Vagina (tissue), 2 donors: ENCODE measurements around the gene CFAP161. TPM values are rescaled to one million over a fixed set of nuclear protein-coding genes. Genes with fewer than 3 reads are reported as not detected.

Experiments used
- DNase-seq, 2 donors: peaks; one replicate each; pipeline ENCODE4 v3.0.0-alpha.2; 2017; ENCODE audit errors: extremely low spot score in 2 of 2
- H3K27ac ChIP-seq: fragments of 200-600 bp; sonication (generic); one replicate; pipeline ENCODE4 v1.5.1; 2019
- H3K27me3 ChIP-seq: fragments of 200-600 bp; sonication (generic); one replicate; pipeline ENCODE4 v1.5.1; 2019
- H3K36me3 ChIP-seq, 2 donors: fragments of 200-600 bp; sonication (generic); one replicate each; pipeline ENCODE4 v1.5.1; 2017 to 2019
- H3K4me1 ChIP-seq: fragments of 200-600 bp; sonication (generic); one replicate; pipeline ENCODE4 v1.5.1; 2019
- H3K4me3 ChIP-seq, 2 donors: fragments of 200-600 bp; sonication (generic); 1 replicate in 1 of 2; 2 replicates in 1 of 2; pipeline ENCODE4 v1.5.1; 2016 to 2019
- H3K9me3 ChIP-seq: fragments of 200-600 bp; sonication (generic); one replicate; pipeline ENCODE4 v1.5.1; 2019
- CTCF ChIP-seq, 3 experiments: fragments of 450-650 bp in 2 of 3; fragments of 200-600 bp in 1 of 3; sonication (generic) in 1 of 3; IDR thresholded peaks; one replicate each; pipeline ENCODE4 v1.5.1; 2017 to 2019; ENCODE audit warnings: antibody characterized with exemption in 3 of 3, mild to moderate bottlenecking in 2 of 3, moderate library complexity in 2 of 3
- POLR2A ChIP-seq, 2 donors: fragments of 450-650 bp; IDR thresholded peaks; one replicate each; pipeline ENCODE4 v1.6.1; 2017; ENCODE audit warnings: antibody characterized with exemption in 2 of 2, mild to moderate bottlenecking in 2 of 2, moderate library complexity in 2 of 2
- POLR2AphosphoS5 ChIP-seq, 2 donors: sonication (generic); formaldehyde crosslinking; IDR thresholded peaks; one replicate each; pipeline ENCODE4 v1.9.0; 2017; ENCODE audit warnings: antibody characterized with exemption in 2 of 2, mild to moderate bottlenecking in 2 of 2, low read depth in 1 of 2; ENCODE audit not compliant: insufficient read depth in 1 of 2
- intact Hi-C: fragments of 100-400 bp; cut with DNase I; formaldehyde crosslinking; loops from one replicate; pipeline ENCODE4 v1.15.1; 2023
- total RNA-seq: library from RNA; depleted of rRNA; stranded (reverse); fragments of >200 nt; gene quantifications from one replicate; pipeline ENCODE4 v1.2.3, GENCODE V29; 2016

The CFAP161 gene
- total RNA-seq, 1 donor from 2014 or later: 8.6 TPM

DNA sequence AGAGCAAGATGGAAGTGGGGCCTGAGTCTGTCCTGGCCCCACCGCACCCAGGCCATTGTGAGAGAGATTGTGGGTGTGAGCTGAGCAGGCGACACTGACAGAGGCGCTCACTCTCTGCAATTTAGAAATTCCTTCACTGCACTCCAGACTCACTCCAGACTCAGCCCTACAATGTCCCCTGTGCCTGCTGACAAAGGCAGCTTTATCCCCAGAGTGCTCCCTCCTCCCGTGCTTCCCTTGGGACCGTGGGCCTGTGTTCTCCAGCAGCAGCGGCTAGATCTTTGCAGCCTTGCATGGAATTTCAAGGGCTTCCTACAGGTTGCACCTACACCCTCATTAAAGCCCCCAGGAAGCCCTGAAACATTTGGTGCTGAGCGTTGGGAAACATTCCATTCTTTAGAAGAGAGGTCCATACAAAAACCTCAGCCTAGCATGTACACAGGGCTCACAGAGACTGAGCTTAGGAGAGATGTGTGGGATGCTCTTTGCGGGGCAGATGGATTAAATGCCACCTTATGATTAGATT lies 61.3 kb downstream of the CFAP161 start:
- TF ChIP-seq POLR2A (IDR thresholded peaks at IDR 0.05): no peak
- TF ChIP-seq CTCF (IDR thresholded peaks at IDR 0.05): no peak
- no peak for TF ChIP-seq POLR2AphosphoS5 (IDR thresholded peaks at IDR 0.05; ENCODE audit: insufficient read depth in 1 of 2, low read depth in 1 of 2)
- intact Hi-C loops: no loop called here
- DNase-seq: no peak

DNA sequence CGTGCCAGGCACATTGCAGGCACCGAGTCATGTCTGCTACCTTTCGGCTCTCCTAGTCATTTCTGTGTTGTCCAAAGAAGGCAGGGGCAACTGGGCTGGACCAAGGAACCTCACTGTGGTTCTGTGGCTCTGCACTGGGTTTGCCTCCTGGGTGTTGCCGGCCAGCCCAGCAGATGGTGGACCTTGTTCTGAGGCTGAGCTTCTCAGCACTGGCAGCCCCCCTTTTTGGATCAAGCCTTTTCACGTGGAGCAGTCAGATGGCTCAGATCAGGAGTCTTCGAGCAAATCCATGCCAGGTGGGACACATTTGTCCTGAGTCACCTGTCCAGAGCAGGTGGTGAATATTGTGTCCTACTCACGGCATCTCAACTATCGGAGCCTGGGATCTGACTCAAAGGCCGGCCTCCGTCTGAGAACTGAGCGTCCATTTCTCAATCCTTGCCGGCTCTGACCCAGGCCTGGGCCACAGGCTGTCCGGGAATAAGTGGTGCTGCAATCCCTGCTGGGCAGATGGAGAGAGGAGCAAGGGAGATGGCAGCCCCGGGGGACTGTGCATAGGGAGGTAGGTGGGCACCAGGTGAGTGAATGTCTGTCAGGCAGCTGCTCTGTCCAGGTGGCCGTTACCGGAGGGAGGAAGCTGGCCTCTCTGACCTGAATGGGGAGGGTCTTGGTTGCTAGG lies 62.6 kb downstream of the CFAP161 start, which contains the start of gene IL16:
Gene IL16, plus strand, starts transcription at position 304 of the 679 bp plus-strand sequence. CDS start 28,521 bp downstream, outside the sequence.
- intact Hi-C loops: no loop called here
- TF ChIP-seq POLR2A (IDR thresholded peaks at IDR 0.05) (no peak), CTCF (IDR thresholded peaks at IDR 0.05) (no peak)
- Histone ChIP-seq H3K4me1 (peaks cover 4% of the 10 kb centered on the region), H3K9me3 (no peaks in the 10 kb centered on the region), H3K27me3 (no peaks in the 10 kb centered on the region), H3K27ac (no peak within 1 kb of the TSS), H3K4me3 (no peak within 1 kb of the TSS), H3K36me3 (no peaks in the 10 kb centered on the region)
- DNase-seq: no peak

More for the DNA sequence above, 61.3 kb downstream of the CFAP161 start:
- no peaks in the 10 kb centered on the region for H3K27me3 ChIP-seq
- H3K4me3 ChIP-seq: no peak overlapping the region
- peaks cover 10% of the 10 kb centered on the region for H3K4me1 ChIP-seq
- H3K36me3 ChIP-seq: no peaks in the 10 kb centered on the region
- H3K27ac ChIP-seq: no peak overlapping the region
- H3K9me3 ChIP-seq: no peaks in the 10 kb centered on the region

DNA sequence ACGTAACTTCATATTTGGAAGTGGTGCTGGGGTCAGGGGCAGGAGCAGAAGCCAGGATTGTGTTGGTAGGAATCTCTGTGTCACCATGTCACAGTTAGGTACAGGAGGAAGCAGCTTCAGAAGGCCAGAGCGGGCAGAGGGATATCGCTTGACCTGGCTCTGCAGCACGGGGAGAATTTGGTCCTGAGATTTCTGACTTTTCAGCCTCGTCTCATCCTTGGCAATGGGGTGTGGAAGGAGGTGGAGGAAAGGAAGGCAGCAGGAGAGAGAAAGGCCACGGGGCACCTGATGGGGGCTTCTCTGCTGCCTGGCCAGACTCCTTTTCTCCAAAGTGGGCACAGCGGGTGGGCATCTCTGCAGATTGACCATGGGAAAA lies 63.2 kb downstream of the CFAP161 start:
- TF ChIP-seq POLR2A (IDR thresholded peaks at IDR 0.05): no peak
- no peak for TF ChIP-seq POLR2AphosphoS5 (IDR thresholded peaks at IDR 0.05; ENCODE audit: insufficient read depth in 1 of 2, low read depth in 1 of 2)
- Histone ChIP-seq H3K36me3 (no peaks in the 10 kb centered on the region), H3K9me3 (no peaks in the 10 kb centered on the region), H3K4me1 (peaks cover 4% of the 10 kb centered on the region), H3K27me3 (no peaks in the 10 kb centered on the region), H3K4me3 (no peak overlapping the region), H3K27ac (no peak overlapping the region)
- no peak for DNase-seq
- intact Hi-C loops: no loop called here

DNA sequence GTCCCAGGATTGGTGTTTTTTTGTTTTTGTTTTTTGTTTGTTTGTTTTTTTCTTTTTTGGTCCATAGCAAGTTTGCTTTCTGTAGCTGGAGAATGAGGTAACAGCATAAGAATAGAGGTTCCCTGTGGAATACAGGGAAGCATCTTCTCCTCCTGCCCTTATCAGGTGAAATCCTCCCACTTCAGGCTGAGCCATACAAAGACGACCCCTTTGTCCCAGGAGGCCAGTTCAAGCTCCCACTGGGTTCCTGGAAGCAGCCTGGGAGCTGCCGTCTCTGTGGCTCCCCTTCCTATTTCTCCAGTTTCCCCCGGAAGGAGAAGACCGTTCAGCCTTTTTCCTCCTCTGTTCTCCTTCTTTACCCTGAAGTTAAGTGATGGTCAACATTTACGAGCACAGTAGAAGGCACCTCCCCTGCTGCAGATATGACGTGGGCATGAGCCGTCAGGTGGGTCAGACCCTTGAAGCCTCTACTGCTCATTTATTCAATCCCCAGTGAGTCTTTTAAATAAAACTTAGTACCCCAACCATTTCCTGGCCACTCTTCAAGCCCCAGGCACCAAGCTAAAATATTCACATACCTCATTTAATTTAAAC lies 63.7 kb downstream of the CFAP161 start:
- intact Hi-C loops: no loop called here
- Histone ChIP-seq H3K4me3 (no peak overlapping the region), H3K27ac (no peak overlapping the region), H3K27me3 (no peaks in the 10 kb centered on the region), H3K36me3 (no peaks in the 10 kb centered on the region), H3K9me3 (no peaks in the 10 kb centered on the region), H3K4me1 (peaks cover 4% of the 10 kb centered on the region)
- DNase-seq: no peak
- TF ChIP-seq CTCF (IDR thresholded peaks at IDR 0.05) (no peak), POLR2A (IDR thresholded peaks at IDR 0.05) (no peak), POLR2AphosphoS5 (IDR thresholded peaks at IDR 0.05; ENCODE audit: insufficient read depth in 1 of 2, low read depth in 1 of 2) (no peak)

Other genes with a start within 250 kb of the CFAP161 start
- gene MESD, start 144.5 kb upstream of the CFAP161 start, total RNA-seq: 17.9 TPM
- gene TLNRD1, start 133.3 kb upstream of the CFAP161 start, total RNA-seq: 28.0 TPM
- gene IL16, start 62.6 kb downstream of the CFAP161 start, total RNA-seq: 19.9 TPM
- gene STARD5, start 189.9 kb downstream of the CFAP161 start, total RNA-seq: 28.0 TPM
- 2.7 TPM for gene TMC3, start 239.9 kb downstream of the CFAP161 start, total RNA-seq